GM19452 (cell line): ENCODE data around the gene NUBP2.

Experiments
- ATAC-seq: cut with Tn5 transposase; IDR thresholded peaks from one replicate; pipeline ENCODE4 v1.9.1; 2021; ENCODE audit not compliant: unreplicated experiment

NUBP2 gene

DNA sequence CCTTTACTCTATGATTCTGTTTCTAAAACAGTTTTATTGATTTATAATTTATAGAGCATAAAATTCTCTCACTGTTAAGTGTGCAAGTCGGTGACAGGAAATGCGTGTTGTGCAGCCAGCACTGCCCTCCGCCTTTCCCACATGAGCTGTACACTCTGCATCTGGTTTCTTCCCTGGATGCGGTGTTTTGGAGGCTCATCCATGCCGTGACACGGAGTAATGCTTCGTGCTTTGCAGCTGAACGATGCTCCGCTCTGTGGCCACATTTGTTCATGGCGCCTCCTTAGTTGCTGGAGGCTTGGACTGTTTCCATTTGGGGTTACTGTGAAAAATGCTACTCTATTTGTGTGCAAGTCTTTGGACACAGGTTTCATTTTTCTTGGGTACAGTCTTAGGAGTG, 17.9 kb downstream of the NUBP2 start:
- ATAC-seq: no peak

DNA sequence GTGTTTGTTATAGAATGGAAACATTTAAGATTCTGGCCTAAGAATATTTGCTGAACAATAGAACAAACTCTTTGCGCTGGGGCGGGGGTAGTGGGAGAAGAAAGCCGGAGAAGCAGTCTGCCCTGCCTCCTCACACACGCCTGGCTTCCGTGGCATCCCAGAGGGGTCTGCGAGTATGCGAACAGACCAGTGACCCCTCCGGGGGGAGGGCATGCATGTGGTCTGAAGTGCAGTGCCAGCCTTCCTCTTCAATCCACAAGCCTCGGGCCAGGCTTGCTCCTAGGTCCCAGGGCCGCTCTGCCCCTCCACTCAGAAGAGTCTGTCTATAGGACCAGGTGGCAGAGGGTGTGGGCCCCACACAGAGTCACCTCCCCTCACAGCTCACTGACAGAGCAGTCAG, 24.9 kb downstream of the NUBP2 start:
- no peak for ATAC-seq

DNA sequence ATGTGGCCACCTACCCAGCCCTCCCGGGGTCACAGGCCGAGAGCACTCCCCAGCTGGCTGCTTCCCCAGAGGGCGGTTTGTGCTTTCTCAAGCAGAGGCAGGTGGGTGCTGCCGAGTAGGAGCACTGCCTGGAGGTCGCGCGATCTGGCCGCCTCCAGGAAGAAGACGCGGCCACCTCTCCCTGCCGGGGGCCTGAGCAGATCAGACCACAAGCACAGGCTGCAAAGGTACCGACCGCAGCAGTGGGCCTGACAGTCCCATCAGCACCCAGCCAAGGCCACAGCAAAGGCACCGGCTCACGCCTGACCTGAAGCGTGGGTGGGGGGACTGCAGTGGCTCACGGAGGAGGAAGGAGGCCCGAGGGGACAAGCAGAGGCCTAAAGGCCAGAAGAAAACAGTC, 25.9 kb downstream of the NUBP2 start:
- ATAC-seq: no peak

DNA sequence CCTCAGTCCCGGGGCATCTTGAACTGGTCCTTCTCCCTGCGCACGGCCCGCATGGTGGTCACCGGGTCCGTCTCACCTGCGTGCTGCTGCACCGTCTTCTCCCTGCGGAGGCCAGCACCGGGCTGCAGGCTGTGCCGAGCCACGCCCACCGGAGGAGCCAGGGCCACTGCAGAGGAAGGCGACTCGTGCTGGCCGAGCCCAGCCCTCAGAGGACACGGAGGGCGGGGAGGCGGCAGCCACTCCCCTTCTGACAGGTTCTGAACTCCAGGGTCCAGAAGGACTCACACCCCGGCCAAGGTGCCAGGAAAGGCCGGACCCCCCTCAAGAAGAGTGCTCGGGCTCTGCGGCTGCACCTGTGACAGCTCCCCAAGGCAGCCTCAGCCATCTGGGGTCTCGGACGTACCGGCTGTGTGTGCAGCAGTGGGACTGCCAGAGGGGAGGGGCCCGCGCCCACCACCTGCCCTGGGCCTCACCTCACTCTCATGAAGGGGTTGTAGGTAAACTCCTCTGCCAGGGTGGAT, 26.6 kb downstream of the NUBP2 start:
- no peak for ATAC-seq

DNA sequence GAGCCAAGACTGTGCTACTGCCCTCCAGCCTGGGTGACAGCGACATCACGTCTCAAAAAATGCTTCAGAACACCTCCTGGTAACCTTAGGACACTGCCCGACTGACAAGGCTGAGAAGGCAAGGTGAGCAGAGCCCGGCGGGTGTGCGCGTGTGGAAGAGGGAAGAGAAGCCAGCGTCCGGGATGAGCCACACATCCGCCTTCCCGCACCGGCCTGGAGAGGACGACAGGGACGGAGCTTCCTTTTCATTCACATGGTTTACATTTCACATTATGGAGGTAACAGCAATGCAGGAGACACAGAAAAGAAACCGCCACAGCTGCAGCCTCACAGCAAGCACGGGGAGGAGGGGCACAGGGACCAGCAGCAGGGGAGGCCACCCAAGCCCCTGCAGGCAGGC, 27.3 kb downstream of the NUBP2 start:
- no peak for ATAC-seq

DNA sequence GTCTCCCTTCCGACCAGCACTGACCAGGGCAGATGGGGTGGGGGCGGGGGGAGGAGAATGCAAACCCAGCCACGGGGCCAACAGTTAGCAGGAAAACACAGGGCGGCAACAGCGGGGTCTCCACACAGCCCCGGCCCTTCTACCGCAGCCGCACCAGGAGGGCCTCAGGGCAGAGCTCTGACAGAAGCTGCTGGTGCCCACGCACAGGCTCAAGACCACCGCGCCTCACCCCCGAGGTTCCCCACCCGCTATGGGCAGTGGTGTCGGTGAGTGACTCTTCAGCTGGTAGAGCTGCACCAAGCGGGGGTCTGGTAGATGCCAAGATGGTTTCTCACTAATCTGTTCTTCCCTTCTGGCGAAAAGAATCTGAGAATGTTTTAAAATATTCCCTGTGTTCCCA, 27.8 kb downstream of the NUBP2 start:
- ATAC-seq: no peak

DNA sequence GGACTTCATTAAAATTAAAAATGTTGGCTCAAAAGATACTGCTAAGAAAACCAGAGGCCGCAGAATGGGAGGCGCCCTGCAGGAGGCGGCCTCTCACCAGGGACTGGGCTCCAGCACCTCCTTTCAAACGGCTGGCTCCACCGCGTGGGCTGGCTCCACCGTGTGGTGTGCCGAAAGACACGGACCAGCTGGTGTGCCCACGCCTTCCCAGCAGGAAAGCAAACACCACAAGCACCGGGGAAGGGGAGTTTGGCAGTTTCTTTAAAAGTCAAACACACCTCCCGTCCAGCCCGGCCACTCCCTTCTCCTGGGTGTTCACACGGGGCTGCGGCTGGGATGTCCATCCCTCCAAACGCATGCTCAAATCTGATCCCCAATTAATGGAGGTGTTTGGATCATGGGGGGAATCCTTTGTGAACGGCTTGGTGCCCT, 30.0 kb downstream of the NUBP2 start:
- no peak for ATAC-seq

DNA sequence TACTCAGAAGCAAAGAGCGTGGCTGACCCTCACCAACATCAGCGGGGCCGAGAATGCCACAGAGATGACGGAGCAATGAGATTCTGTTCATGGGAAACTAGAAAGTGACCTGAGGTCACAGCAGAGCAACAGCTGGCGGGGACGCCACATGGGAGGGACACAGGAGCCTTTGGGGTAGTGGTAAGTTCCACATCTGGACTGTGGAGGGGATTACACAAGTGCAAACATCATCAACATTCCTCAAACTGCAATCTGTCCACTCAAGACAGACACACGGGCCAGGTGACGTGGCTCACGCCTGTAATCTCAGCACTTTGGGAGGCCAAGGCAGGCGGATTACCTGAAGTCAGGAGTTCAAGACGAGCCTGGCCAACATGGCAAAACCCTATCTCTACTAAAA, 32.7 kb downstream of the NUBP2 start:
- no peak for ATAC-seq

DNA sequence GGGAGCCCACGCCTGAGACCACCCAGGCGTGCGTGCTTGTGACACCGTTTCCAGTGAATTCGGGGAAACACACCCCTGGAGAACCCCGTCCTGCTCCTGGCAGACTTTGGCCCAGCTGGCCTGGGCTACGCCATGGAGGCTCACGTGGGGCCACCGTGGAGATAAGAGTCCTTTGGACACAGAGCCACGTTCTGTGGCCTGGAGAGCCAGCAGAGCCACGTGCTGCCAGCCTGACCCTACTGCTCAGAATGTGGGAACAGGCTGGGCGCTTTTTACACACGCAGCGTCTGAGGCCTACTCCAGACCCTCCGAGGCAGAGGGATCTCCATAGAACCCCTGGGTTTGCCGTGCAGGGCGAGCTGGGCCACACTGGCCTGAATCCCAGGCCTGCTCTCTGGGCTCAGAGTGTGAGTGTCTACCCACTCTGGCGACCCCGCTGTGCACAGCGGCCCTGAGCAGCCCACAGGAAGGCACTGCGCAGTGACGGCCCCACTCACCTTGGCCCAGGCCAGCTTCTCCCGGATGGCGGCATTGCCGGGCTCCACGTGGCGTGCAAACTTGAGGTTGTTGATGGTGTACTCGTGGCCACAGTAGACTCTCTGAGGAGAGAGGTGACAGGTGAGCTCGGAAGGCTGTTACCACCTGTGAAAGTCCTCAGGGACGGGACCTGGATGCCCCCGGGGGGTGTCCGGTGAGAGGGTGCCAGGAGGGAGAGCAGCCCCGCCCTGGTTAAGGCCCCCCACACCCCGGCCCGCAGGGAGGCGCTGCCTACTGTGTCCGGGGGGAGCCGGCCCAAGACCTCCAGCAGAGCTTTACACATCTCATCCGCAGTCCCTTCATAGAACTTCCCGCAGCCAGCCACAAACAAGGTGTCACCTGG, 33.9 kb downstream of the NUBP2 start:
- ATAC-seq: no peak

DNA sequence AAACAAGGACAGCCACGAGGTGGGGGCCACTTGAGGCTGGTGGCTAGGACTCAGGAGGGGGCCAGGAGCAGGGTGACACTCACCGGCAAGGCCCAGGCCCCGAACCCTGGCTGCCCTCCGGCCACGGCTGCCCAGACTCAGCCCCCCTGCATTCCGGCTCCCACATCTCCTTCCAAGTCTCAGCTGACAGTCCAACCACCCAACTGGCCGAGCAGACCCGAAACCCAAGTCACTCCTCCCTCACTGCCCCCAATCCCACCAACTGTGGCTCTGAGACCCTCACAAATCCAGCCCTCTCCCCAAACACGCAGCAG, 34.5 kb downstream of the NUBP2 start:
- no peak for ATAC-seq

DNA sequence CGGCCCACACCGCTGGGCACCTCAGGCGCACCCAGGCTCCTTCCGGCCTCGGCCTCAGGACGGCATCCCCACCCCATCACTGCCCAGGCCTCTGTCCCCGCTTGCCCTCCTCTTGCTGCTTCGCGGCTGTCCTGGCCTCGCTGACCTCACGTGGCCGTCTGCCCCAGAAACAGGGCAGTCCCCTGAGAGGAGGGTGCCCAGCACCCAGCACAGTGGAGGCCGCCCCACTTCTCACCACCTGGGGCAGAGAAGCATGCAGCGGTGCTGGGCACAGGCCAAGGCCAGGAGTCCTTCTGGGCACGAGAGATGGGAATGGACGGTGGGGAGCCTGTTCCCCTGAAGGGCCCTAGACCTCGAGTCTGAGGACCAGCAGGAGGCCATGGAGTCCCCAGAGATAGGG, 35.0 kb downstream of the NUBP2 start:
- ATAC-seq: no peak

DNA sequence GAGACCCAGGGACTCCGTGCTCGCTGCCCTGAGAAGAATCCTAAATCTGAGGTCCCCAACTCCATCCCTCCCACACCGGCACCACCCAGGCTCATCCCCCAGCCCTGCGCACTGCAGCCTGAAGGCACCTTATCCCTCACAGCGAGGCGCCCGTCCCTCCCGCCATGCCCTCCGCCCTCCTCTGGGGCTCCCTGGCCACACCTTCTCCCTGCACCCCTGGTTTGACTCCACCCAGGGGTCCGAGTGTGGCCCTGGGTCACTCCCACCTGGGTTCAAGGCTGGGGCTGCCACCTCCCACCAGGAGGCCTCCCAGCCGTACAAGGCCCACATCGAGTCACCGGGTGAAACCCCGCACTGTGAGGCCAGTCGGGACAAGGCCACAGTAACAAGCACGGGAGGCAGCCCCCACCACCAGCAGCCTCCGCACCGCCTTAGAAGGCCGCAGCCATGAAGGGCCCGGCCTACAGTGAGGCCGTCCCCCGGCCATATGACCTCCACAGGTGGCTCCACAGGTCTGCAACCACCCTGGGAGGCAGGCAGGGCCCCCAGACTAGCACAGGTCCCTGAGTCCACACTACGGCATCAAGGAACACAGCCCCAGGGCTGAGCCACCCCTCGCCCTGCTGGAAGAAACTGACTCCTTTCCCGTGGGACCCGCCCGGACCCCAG, 35.6 kb downstream of the NUBP2 start:
- no peak for ATAC-seq

DNA sequence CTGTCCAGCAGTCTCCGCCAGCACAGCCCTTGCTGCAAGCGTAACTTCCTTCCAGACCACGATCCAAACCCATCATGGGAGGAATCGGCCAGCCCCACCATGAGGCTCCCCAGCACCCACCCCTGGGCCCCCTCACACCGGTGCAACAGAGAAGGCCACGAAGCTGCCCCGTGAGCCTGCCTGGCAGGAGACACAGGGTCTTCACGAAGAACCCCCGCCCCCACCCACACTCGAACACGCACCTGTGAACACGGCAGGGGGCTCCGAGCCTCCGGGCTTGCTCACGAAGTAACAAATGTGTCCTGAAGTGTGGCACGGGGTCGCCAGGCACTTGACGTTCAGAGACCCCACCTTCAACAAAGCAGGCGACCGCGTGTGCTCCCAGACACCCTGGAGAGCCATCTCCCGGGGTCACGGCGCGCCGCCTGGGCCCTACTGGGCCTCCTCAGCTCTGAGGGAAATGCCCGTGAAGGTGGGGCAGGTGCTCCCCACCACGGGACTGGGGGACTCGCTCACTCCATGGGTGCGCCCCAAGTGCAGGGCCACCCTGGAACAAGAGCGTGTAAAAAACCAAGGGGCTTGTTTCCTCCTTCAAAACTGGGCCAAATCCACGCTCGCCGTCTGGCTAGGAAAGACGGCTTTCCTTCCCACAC, 36.2 kb downstream of the NUBP2 start:
- ATAC-seq: no peak

DNA sequence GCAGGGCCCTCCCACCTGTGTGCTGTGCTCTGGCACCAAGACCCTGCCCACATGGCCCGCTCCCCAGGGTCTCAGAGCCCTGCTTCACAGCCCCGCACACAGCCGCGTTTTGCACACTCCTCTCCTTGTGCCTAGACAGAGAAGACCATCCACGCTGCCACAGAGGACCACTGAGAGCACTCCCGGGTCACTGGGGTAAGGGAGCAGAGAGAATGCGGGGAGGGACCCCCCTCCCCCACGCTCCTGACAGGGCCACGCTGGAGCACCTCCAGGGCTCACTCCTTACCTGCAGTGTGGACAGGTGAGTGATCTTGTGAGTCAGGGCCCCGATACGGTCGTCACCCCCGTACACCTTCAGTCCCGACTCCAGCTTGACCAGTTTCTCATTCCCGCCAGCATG, 36.9 kb downstream of the NUBP2 start:
- no peak for ATAC-seq

DNA sequence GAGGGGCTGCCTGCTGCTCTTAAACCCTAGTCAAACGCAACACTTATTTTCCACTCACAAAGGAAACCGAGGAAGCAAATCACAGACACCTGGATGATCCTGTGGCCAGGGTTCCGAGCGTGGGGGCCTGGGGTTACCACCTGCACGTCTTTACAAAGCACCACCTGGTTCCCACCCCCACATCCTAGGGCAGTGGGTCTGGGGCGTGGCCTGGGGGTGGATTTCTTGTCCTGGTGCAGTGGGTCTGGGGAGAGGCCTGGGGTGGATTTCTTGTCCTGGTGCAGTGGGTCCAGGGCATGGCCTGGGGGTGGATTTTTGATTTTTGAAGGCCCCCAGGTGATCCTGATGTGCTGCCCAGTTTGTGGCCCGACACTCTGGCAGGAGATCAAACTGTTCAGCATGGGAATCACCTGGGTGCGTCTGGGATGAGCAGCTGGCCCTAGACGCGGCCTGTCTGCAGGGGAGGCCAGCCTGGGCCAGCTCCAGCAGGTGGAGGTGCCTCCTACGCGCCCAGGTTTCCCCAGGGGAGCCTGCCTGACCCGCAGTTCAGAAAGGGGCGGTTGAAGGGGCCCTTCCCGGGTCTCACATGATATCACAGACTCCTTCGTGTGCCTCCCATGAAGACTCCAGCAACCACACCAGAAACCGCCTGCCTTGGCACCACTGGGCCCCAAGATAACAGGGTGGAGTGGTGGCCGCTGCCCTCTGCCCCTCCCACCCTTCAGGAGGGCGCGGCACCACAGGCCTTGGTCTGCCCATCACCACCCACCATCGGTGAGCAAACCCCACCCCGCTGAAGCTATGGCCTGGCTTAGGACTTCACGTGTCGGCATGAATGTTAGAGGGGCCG, 37.6 kb downstream of the NUBP2 start:
- ATAC-seq: no peak

DNA sequence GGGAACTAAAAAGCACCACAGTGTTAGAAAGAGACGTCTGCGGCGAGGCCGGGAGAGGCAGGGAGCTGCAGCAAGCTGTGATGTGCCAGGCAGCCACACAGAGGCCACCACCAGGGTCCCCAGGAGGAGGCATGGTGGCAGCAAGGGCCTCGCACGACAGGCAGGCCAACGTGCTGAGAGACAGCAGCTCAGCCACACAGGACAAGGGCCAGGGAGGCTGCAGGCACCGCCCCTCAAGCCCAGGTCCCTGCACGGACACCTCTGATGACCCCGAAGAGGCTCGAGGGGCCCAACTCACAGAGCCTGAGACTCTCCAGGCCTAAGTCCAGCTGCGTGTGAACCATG, 38.2 kb downstream of the NUBP2 start:
- no peak for ATAC-seq

DNA sequence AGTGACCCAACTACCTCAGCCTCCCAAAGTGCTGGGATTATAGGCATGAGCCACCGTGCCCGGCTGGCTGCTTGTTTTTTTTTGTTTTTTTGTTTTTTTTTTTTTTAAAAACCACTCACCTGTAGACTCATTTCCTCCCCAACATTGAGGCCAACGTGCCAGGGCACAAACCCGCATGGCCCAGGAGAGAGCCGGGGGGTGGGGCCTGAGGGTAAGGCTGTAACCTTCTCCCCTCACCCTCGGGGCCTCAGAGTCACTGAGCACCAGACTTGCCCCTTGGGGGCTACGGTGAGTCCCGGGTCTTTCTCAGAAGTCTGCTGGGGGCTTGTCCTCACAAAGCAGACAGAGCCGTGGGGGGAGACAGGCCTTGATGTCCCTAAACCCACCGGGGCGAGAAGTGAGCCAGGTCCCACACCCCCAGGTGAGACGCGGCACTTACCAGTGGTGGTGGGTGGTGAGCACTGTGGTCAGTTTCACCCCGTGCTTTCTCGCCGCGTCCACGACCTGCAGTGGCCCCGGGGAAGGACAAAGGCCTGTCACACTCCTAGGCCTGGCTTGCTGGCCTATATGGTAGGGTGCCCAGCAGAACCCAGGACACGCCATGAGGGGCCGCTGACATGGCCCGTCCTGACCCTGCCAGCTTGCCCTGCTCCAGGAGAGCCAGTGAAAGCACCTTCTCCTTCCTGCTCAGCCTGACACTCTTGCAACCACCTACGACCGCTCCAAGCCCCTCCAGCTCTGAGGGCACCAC, 39.3 kb downstream of the NUBP2 start:
- ATAC-seq: no peak

DNA sequence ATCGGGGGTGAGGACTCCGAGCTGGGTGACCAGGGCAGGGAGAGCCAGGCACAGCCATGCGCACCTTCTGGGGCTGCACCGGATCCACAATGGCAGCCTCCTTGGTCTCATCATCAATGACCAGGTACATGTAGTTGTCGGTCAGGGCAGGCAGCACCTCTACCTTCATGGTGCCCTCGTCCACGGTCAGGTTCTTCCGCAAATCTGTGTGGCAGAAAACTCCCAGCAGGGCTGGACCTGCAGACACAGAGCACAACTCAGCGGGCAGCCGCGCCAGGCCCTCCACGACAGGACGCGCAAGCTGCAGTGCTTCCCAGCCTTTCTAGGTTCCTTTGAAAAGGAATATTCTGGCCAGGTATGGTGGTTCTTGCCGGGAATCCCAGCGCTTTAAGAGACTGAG, 40.0 kb downstream of the NUBP2 start:
- ATAC-seq: no peak

DNA sequence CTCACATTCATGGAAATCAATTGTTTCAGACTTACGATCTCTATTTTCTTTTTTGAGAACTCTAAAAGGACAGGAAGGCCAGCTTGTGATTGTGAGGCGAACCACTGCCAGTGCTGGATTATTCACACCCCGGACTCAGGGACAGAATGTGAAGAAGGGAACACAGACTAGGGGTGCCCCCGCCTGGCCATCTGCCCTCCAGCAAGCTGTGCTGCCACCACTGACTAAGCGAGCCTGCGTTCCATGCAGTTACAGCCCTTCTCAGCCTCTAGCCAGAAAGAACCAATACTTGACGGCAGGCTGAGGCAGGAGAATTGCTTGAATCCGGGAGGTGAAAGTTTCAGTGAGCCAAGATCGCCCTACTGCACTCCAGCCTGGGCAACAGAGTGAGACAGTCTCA, 41.1 kb downstream of the NUBP2 start:
- no peak for ATAC-seq

DNA sequence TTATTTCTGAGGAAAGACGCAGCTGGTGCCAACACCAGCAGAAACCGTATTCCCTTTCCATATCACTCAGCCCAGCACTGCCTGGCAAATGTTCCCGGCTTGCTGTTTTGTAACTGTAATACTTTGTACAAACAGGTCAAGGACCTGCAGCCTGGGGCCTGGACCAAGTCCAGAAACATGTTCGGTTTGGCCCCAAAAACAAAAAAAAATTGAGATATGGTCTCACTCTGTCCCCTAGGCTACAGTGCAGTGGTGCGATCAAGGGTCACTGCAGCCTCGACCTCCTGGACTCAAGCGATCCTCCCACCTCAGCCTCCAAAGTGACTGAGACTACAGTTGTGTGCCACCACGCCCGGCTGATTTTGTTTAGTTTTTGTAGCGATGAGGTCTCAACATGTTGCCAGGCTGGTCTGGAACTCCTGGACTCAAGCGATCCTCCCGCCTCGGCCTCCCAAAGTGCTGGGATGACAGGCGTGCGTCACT, 42.7 kb downstream of the NUBP2 start:
- ATAC-seq: no peak
